ENCODE data around the gene CLOCK.

Gene CLOCK

GRCh38 chr4:55500072-55500471 lies 46.6 kb downstream of the CLOCK start:
- H3K36me3 ChIP-seq (ENCODE audit: control insufficient read depth in 2 of 2, insufficient read depth in 1 of 2, low read length in 2 of 2), result no peaks in the 10 kb centered on the region
- H3K4me3 ChIP-seq (ENCODE audit: low read depth, low read length), result no peak overlapping the region
- ChIA-PET POLR2A (interaction anchor here (0.5 kb wide), 1 partner anchor 54 kb away, joined by 3 read pairs; no protein-coding TSS in a partner anchor), CTCF (interaction anchor here (0.6 kb wide), 1 partner anchor 399 kb away, joined by 4 read pairs; no protein-coding TSS in a partner anchor)
- no peaks in the 10 kb centered on the region for H3K9me3 ChIP-seq (ENCODE audit: control insufficient read depth, insufficient read depth, low read depth, low read length)
- H3K27ac ChIP-seq (ENCODE audit: extremely low read depth, low read depth, low read length), result no peak overlapping the region
- TF ChIP-seq ZNF302 (tag by site-specific recombination; IDR thresholded peaks at IDR 0.05; ENCODE audit: low read depth) (no peak), ZNF280C (tag by site-specific recombination; IDR thresholded peaks at IDR 0.05) (no peak), ZNF518A (tag by site-specific recombination; conservative IDR thresholded peaks at IDR 0.05; ENCODE audit: low read depth) (no peak), KLF1 (tag by site-specific recombination; IDR thresholded peaks at IDR 0.05) (no peak), ZNF629 (tag by site-specific recombination; IDR thresholded peaks at IDR 0.05) (no peak), ZBTB1 (tag by site-specific recombination; IDR thresholded peaks at IDR 0.05) (no peak), ZNF747 (tag by site-specific recombination; IDR thresholded peaks at IDR 0.05) (no peak), ZNF626 (tag by site-specific recombination; IDR thresholded peaks at IDR 0.05) (no peak), GLIS2 (tag by site-specific recombination; IDR thresholded peaks at IDR 0.05) (no peak), PRDM1 (tag by site-specific recombination; IDR thresholded peaks at IDR 0.05) (no peak), ZNF18 (tag by site-specific recombination; IDR thresholded peaks at IDR 0.05) (no peak), RBAK (tag by site-specific recombination; IDR thresholded peaks at IDR 0.05) (no peak), ZNF2 (tag by site-specific recombination; IDR thresholded peaks at IDR 0.05) (no peak), ZNF600 (tag by site-specific recombination; IDR thresholded peaks at IDR 0.05) (no peak), ZFP37 (tag by site-specific recombination; IDR thresholded peaks at IDR 0.05) (no peak), ZNF266 (tag by site-specific recombination; IDR thresholded peaks at IDR 0.05; ENCODE audit: low read depth) (no peak), MZF1 (tag by site-specific recombination; IDR thresholded peaks at IDR 0.05; ENCODE audit: borderline replicate concordance) (no peak)
- no peaks in the 10 kb centered on the region for H3K4me1 ChIP-seq (ENCODE audit: control insufficient read depth, insufficient read depth, low read length)

- no peak overlapping the region for H3K27ac ChIP-seq (ENCODE audit: extremely low read depth, low read depth, low read length)
- H3K36me3 ChIP-seq (ENCODE audit: control insufficient read depth in 2 of 2, insufficient read depth in 1 of 2, low read length in 2 of 2), result no peaks in the 10 kb centered on the region
- CTCF ChIA-PET, result interaction anchor here (0.6 kb wide), 1 partner anchor 400 kb away, joined by 4 read pairs; no protein-coding TSS in a partner anchor
- POLR2A ChIA-PET, result interaction anchor here (0.5 kb wide), 1 partner anchor 54 kb away, joined by 3 read pairs; no protein-coding TSS in a partner anchor
- no peaks in the 10 kb centered on the region for H3K9me3 ChIP-seq (ENCODE audit: control insufficient read depth, insufficient read depth, low read depth, low read length)
- TF ChIP-seq KLF1 (tag by site-specific recombination; IDR thresholded peaks at IDR 0.05) (no peak), ZBTB7A (tag by site-specific recombination; IDR thresholded peaks at IDR 0.05; ENCODE audit: low read depth) (no peak), ZNF2 (tag by site-specific recombination; IDR thresholded peaks at IDR 0.05) (no peak)
- H3K4me3 ChIP-seq (ENCODE audit: low read depth, low read length), result no peak overlapping the region
- H3K4me1 ChIP-seq (ENCODE audit: control insufficient read depth, insufficient read depth, low read length), result no peaks in the 10 kb centered on the region
These were observed 47.2 kb downstream of the CLOCK start for GRCh38 chr4:55499495-55499894.

All from HEK293 (cell line).